ENCODE results near the gene SEPTIN12. TPM values are rescaled to one million over a fixed set of nuclear protein-coding genes. Genes with fewer than 3 reads are reported as not detected.

The SEPTIN12 gene
- total RNA-seq, 1 experiment from 2014 or later = not detected

GRCh38 chr16:4753227-4753626, 34.9 kb downstream of the SEPTIN12 start:
- BruUV-seq (replicated peaks) = no TSS peak
- Histone ChIP-seq H3K4me3 (ENCODE audit: low read depth in 2 of 2, low read length in 2 of 2) (no peak overlapping the region), H3K9me3 (ENCODE audit: control insufficient read depth, insufficient read depth, low read depth, low read length) (no peaks in the 10 kb centered on the region), H3K27me3 (ENCODE audit: control insufficient read depth, insufficient read depth, low read length) (no peaks in the 10 kb centered on the region), H3K4me1 (ENCODE audit: control insufficient read depth, insufficient read depth, low read length) (no peaks in the 10 kb centered on the region), H3K27ac (ENCODE audit: low read length) (no peak overlapping the region), H3K36me3 (ENCODE audit: control insufficient read depth, insufficient read depth, low read length) (no peaks in the 10 kb centered on the region)
- in situ Hi-C loops (cut with HindIII; ENCODE audit: low pct_unique_long_range_greater_than_20kb, low sequenced_read_pairs) (no loop called here), intact Hi-C loops (cut with micrococcal nuclease; ENCODE audit: unreplicated experiment) (no loop called here)
- DNase-seq (ENCODE audit: low read depth, low spot score) = no peak
- no peak for ATAC-seq
- ChIA-PET POLR2A (no interaction called here), CTCF (no interaction called here)
- TF ChIP-seq CTCF (IDR thresholded peaks at IDR 0.05) = no peak

DNA sequence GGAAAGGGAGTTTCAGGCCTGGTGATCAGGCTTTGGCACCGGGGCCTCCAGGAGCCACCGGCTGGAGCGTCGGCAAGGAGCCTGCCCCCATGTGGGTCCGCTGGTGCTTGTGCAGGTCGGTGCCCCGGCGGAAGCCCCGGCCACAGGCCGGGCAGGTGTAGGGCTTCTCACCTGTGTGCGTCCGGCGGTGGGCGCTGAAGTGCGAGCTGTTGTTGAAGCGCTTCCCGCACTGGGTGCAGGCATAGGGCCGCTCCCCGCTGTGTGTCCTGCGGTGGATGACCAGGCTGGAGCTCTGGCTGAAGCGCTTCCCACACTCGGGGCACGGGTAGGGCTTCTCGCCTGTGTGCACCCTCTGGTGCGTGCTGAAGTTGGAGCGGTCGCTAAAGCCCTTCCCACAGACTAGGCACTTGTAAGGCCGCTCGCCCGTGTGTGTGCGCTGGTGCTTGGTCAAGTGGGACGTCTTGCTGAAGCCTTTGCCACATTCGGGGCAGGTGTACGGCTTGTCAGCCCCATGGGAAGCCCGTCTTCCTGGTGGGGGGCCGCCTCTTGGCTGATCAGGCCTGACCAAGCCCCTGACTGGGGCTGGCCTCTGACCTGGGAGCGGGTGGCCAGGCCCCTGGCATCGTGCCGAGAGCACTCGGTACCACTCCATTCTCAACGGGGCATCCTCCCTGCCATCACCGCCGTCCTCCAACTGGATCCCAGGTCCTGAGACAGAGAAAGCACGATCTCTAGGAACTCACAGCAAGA, 35.6 kb downstream of the SEPTIN12 start:
- no peaks in the 10 kb centered on the region for H3K27me3 ChIP-seq (ENCODE audit: control insufficient read depth, insufficient read depth, low read length)
- intact Hi-C loops (cut with micrococcal nuclease; ENCODE audit: unreplicated experiment) (no loop called here), in situ Hi-C loops (cut with HindIII; ENCODE audit: low pct_unique_long_range_greater_than_20kb, low sequenced_read_pairs) (no loop called here)
- no peak for DNase-seq (ENCODE audit: low read depth, low spot score)
- BruUV-seq (replicated peaks) = no TSS peak
- ChIA-PET CTCF (no interaction called here), POLR2A (no interaction called here)
- H3K27ac ChIP-seq (ENCODE audit: low read length) = no peak overlapping the region
- no peaks in the 10 kb centered on the region for H3K4me1 ChIP-seq (ENCODE audit: control insufficient read depth, insufficient read depth, low read length)
- H3K36me3 ChIP-seq (ENCODE audit: control insufficient read depth, insufficient read depth, low read length) = no peaks in the 10 kb centered on the region
- ATAC-seq = no peak
- H3K4me3 ChIP-seq (ENCODE audit: low read depth in 2 of 2, low read length in 2 of 2) = no peak overlapping the region
- no peaks in the 10 kb centered on the region for H3K9me3 ChIP-seq (ENCODE audit: control insufficient read depth, insufficient read depth, low read depth, low read length)
- TF ChIP-seq SIN3A (IDR thresholded peaks at IDR 0.05; ENCODE audit: borderline replicate concordance, insufficient read depth, low read depth, low read length) (no peak), TCF7L2 (IDR thresholded peaks at IDR 0.05; ENCODE audit: low read depth, low read length) (no peak)

- Histone ChIP-seq H3K36me3 (ENCODE audit: control insufficient read depth, insufficient read depth, low read length) (no peaks in the 10 kb centered on the region), H3K9me3 (ENCODE audit: control insufficient read depth, insufficient read depth, low read depth, low read length) (no peaks in the 10 kb centered on the region), H3K4me1 (ENCODE audit: control insufficient read depth, insufficient read depth, low read length) (no peaks in the 10 kb centered on the region), H3K4me3 (ENCODE audit: low read depth in 2 of 2, low read length in 2 of 2) (no peak overlapping the region), H3K27ac (ENCODE audit: low read length) (no peak overlapping the region), H3K27me3 (ENCODE audit: control insufficient read depth, insufficient read depth, low read length) (no peaks in the 10 kb centered on the region)
- no peak for DNase-seq (ENCODE audit: low read depth, low spot score)
- no peak for ATAC-seq
- intact Hi-C loops (cut with micrococcal nuclease; ENCODE audit: unreplicated experiment) = no loop called here
- in situ Hi-C loops (cut with HindIII; ENCODE audit: low pct_unique_long_range_greater_than_20kb, low sequenced_read_pairs) = no loop called here
- ChIA-PET POLR2A (no interaction called here), CTCF (no interaction called here)
- BruUV-seq (replicated peaks) = no TSS peak
- TF ChIP-seq POLR2AphosphoS5 (IDR thresholded peaks at IDR 0.05; ENCODE audit: low read depth, low read length) (no peak), SIN3A (IDR thresholded peaks at IDR 0.05; ENCODE audit: borderline replicate concordance, insufficient read depth, low read depth, low read length) (no peak), TCF7L2 (IDR thresholded peaks at IDR 0.05; ENCODE audit: low read depth, low read length) (no peak), CTCF (IDR thresholded peaks at IDR 0.05) (no peak)
- TF ChIP-seq, protein P1, sequence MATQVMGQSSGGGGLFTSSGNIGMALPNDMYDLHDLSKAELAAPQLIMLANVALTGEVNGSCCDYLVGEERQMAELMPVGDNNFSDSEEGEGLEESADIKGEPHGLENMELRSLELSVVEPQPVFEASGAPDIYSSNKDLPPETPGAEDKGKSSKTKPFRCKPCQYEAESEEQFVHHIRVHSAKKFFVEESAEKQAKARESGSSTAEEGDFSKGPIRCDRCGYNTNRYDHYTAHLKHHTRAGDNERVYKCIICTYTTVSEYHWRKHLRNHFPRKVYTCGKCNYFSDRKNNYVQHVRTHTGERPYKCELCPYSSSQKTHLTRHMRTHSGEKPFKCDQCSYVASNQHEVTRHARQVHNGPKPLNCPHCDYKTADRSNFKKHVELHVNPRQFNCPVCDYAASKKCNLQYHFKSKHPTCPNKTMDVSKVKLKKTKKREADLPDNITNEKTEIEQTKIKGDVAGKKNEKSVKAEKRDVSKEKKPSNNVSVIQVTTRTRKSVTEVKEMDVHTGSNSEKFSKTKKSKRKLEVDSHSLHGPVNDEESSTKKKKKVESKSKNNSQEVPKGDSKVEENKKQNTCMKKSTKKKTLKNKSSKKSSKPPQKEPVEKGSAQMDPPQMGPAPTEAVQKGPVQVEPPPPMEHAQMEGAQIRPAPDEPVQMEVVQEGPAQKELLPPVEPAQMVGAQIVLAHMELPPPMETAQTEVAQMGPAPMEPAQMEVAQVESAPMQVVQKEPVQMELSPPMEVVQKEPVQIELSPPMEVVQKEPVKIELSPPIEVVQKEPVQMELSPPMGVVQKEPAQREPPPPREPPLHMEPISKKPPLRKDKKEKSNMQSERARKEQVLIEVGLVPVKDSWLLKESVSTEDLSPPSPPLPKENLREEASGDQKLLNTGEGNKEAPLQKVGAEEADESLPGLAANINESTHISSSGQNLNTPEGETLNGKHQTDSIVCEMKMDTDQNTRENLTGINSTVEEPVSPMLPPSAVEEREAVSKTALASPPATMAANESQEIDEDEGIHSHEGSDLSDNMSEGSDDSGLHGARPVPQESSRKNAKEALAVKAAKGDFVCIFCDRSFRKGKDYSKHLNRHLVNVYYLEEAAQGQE (IDR thresholded peaks at IDR 0.05; ENCODE audit: insufficient read depth in 1 of 2, low read depth in 2 of 2, low read length in 1 of 2) = no peak
Measured at GRCh38 chr16:4750896-4751295, 37.2 kb downstream of the SEPTIN12 start.

All from Panc1 (cell line).